K562 (cell line): Measurements from ENCODE around the gene CFD. TPM values are rescaled to one million over a fixed set of nuclear protein-coding genes. Genes with fewer than 3 reads are reported as not detected.

Experiments used
- ATAC-seq: fragments of 200-7000 bp; cut with Tn5 transposase; 3 replicates; pipeline ENCODE4 v1.9.1; 2020; ENCODE audit warnings: moderate library complexity
- BruUV-seq: library from RNA; stranded (reverse); fragments of 400-500 nt; replicated peaks from 2 replicates; lab custom pipeline; 2021; lab: Mats Ljungman, UMichigan
- CTCF ChIA-PET: fragments of 300-600 bp; formaldehyde crosslinking; extraction: SDS; loops from one replicate; lab custom pipeline; 2021; ENCODE audit warnings: low intra/inter-chr PET ratio; lab: Yijun Ruan, JAX
- POLR2A ChIA-PET: fragments of 300-600, 350-650 bp; sonication (Branson Sonifier 250); formaldehyde crosslinking; extraction: SDS; loops from one replicate; lab custom pipeline; 2021; ENCODE audit warnings: antibody characterized with exemption, inconsistent platforms; lab: Yijun Ruan, JAX
- DNase-seq, 4 experiments: peaks; one replicate each; pipeline versions ENCODE4 v3.0.0 to v3.0.0-alpha.2; 2011 to 2018; ENCODE audit warnings: low spot score in 3 of 4, mixed read lengths in 3 of 4; ENCODE audit errors: extremely low read depth in 1 of 4
- FAIRE-seq: peaks from 2 replicates; lab custom pipeline; 2011; peaks lifted over from hg19 to GRCh38; lab: Jason Lieb, UNC
- H2AFZ ChIP-seq: 2 replicates; pipeline ENCODE4 v1.6.0; 2011; ENCODE audit warnings: low read depth, low read length, control low read depth, inconsistent platforms
- H3K27ac ChIP-seq: fragments of 200-600 bp; 3 replicates; pipeline ENCODE4 v1.8.0; 2011; ENCODE audit warnings: low read depth, mild to moderate bottlenecking, control low read depth, inconsistent platforms, low read length, moderate library complexity, mixed read lengths; ENCODE audit errors: extremely low read depth
- H3K27me3 ChIP-seq, 2 experiments: fragments of 300-600 bp in 1 of 2; 2 replicates in 1 of 2; 3 replicates in 1 of 2; pipeline versions ENCODE4 v1.6.0 to v1.8.0; 2011; ENCODE audit warnings: inconsistent platforms in 2 of 2, low read length in 2 of 2, mild to moderate bottlenecking in 1 of 2, mixed read lengths in 1 of 2, moderate library complexity in 1 of 2; ENCODE audit not compliant: control insufficient read depth in 2 of 2, insufficient read depth in 2 of 2
- H3K36me3 ChIP-seq: fragments of 300-600 bp; 3 replicates; pipeline ENCODE4 v1.8.0; 2011; ENCODE audit warnings: mild to moderate bottlenecking, low read length, inconsistent platforms; ENCODE audit not compliant: control insufficient read depth, insufficient read depth
- H3K4me1 ChIP-seq, 2 experiments: fragments of 200-600 bp in 1 of 2; replicated peaks in 1 of 2; 2 replicates in 1 of 2; 3 replicates in 1 of 2; pipeline versions ENCODE4 v1.5.1 to v1.8.0; 2011; ENCODE audit warnings: inconsistent platforms in 2 of 2, low read length in 2 of 2, mild to moderate bottlenecking in 1 of 2, mixed read lengths in 1 of 2, moderate library complexity in 1 of 2; ENCODE audit not compliant: control insufficient read depth in 2 of 2, insufficient read depth in 2 of 2
- H3K4me2 ChIP-seq: 2 replicates; pipeline ENCODE4 v1.6.1; 2011; ENCODE audit warnings: low read length, control low read depth, inconsistent platforms, mixed read lengths; ENCODE audit not compliant: insufficient read depth
- H3K4me3 ChIP-seq: fragments of 200-600 bp; sonication (generic), shearing (Covaris generic); 2 replicates; pipeline ENCODE4 v1.5.1; 2016; ENCODE audit warnings: control low read depth, inconsistent platforms
- H3K79me2 ChIP-seq: fragments of 200-600 bp; 3 replicates; pipeline ENCODE4 v1.8.0; 2011; ENCODE audit warnings: low read length, inconsistent platforms; ENCODE audit not compliant: control insufficient read depth, insufficient read depth
- H3K9ac ChIP-seq, 2 experiments: 2 replicates each; pipeline versions ENCODE4 v1.6.0 to v1.6.1; 2011; ENCODE audit warnings: low read depth in 2 of 2, low read length in 2 of 2, control low read depth in 1 of 2, inconsistent platforms in 1 of 2, mild to moderate bottlenecking in 1 of 2, mixed read lengths in 1 of 2; ENCODE audit not compliant: insufficient read depth in 1 of 2
- H3K9me1 ChIP-seq: one replicate; pipeline ENCODE4 v1.6.0; 2011; ENCODE audit warnings: inconsistent platforms, mild to moderate bottlenecking, low read length, moderate library complexity; ENCODE audit not compliant: control insufficient read depth, insufficient read depth
- H3K9me3 ChIP-seq: replicated peaks from 2 replicates; pipeline ENCODE4 v1.5.1; 2011; ENCODE audit warnings: low read depth, low read length, inconsistent platforms; ENCODE audit not compliant: control insufficient read depth, insufficient read depth
- H4K20me1 ChIP-seq: replicated peaks from 2 replicates; pipeline ENCODE4 v1.6.1; 2011; ENCODE audit warnings: low read length, inconsistent platforms, mixed read lengths; ENCODE audit not compliant: control insufficient read depth, insufficient read depth
- ASH1L ChIP-seq: fragments of 450-650 bp; IDR thresholded peaks from 2 replicates; pipeline ENCODE4 v1.6.1; 2018; ENCODE audit warnings: borderline replicate concordance, mild to moderate bottlenecking, low read depth; ENCODE audit not compliant: partially characterized antibody
- CXXC5 ChIP-seq: fragments of 250-450 bp; sonication (Bioruptor Pico); IDR thresholded peaks from 2 replicates; pipeline ENCODE4 v1.8.0; 2022; ENCODE audit warnings: inconsistent platforms, mild to moderate bottlenecking, moderate library complexity
- GTF3C2 ChIP-seq: IDR thresholded peaks from 3 replicates; pipeline ENCODE4 v1.6.1; 2011; ENCODE audit warnings: borderline replicate concordance, mild to moderate bottlenecking, moderate library complexity; ENCODE audit not compliant: insufficient read length; ENCODE audit errors: extremely low read depth
- HDAC1 ChIP-seq, 2 experiments: fragments of 450-650 bp; IDR thresholded peaks; 2 replicates each; pipeline ENCODE4 v1.6.1; 2016 to 2017; ENCODE audit warnings: inconsistent platforms in 1 of 2, mild to moderate bottlenecking in 1 of 2, moderate library complexity in 1 of 2
- KAT7 ChIP-seq: sonication (generic); formaldehyde crosslinking; IDR thresholded peaks from 2 replicates; pipeline ENCODE4 v1.8.0; 2022; ENCODE audit warnings: missing genetic modification reagents, mild to moderate bottlenecking, borderline replicate concordance
- MAFF ChIP-seq: IDR thresholded peaks from 2 replicates; pipeline ENCODE4 v1.6.1; 2012; ENCODE audit warnings: low read length, improper control_type of control experiment
- MECOM ChIP-seq: fragments of 250-450 bp; sonication (Bioruptor Pico); IDR thresholded peaks from 2 replicates; pipeline ENCODE4 v1.8.0; 2022; ENCODE audit warnings: inconsistent platforms
- NONO ChIP-seq, 2 experiments: fragments of 200-400 bp in 1 of 2; fragments of 450-650 bp in 1 of 2; formaldehyde crosslinking in 1 of 2; IDR thresholded peaks; 2 replicates each; pipeline ENCODE4 v1.6.1; 2017; ENCODE audit warnings: low read depth in 2 of 2, mild to moderate bottlenecking in 2 of 2, moderate library complexity in 2 of 2, low read length in 1 of 2
- POLR2A ChIP-seq: fragments of 450-650 bp; conservative IDR thresholded peaks from 2 replicates; pipeline ENCODE4 v1.6.1; 2016
- PURB ChIP-seq: sonication (generic); formaldehyde crosslinking; IDR thresholded peaks from 2 replicates; pipeline ENCODE4 v1.9.0; 2021; ENCODE audit warnings: low read depth, mild to moderate bottlenecking, missing genetic modification reagents
- RBM15 ChIP-seq: fragments of 200-400 bp; formaldehyde crosslinking; IDR thresholded peaks from 2 replicates; pipeline ENCODE4 v1.6.1; 2018; ENCODE audit warnings: mild to moderate bottlenecking, low read length, moderate library complexity; ENCODE audit not compliant: insufficient read depth
- RUNX1 ChIP-seq: sonication (generic); IDR thresholded peaks from 2 replicates; pipeline ENCODE4 v1.6.1; 2016; ENCODE audit warnings: antibody characterized with exemption, low read depth
- TRIM24 ChIP-seq, 2 experiments: fragments of 450-650 bp; IDR thresholded peaks; 2 replicates each; pipeline ENCODE4 v1.6.1; 2016
- ZNF23 ChIP-seq: fragments of 250-450 bp; sonication (Bioruptor Pico); IDR thresholded peaks from 2 replicates; pipeline ENCODE4 v1.4.0; 2020; ENCODE audit warnings: mild to moderate bottlenecking
- ZSCAN32 ChIP-seq: fragments of 450-650 bp; formaldehyde crosslinking; IDR thresholded peaks from 2 replicates; pipeline ENCODE4 v1.4.0; 2020; ENCODE audit warnings: mild to moderate bottlenecking, moderate library complexity
- WGBS: fragments of 100-300 bp; shearing (Covaris generic); methylation state at CpG from one replicate; pipeline ENCODE4 v1.1.6; 2016; ENCODE audit warnings: low coverage, mixed read lengths; ENCODE audit not compliant: insufficient coverage; ENCODE audit errors: missing lambda C conversion rate; 5-methylcytosine and 5-hydroxymethylcytosine counted together
- in situ Hi-C: fragments of 300-500 bp; cut with MboI; formaldehyde crosslinking; loops from 4 replicates; pipeline ENCODE4 v1.15.0; 2018; ENCODE audit warnings: inconsistent platforms, mixed read lengths
- intact Hi-C: fragments of 100-400 bp; cut with micrococcal nuclease; formaldehyde crosslinking; loops from 2 replicates; pipeline ENCODE4 v1.14.2; 2022
- polyA plus RNA-seq, 8 experiments: library from polyadenylated mRNA; depleted of rRNA in 4 of 8; stranded (reverse) in 5 of 8; unstranded in 3 of 8; fragments of >200 nt; fragmentation: Nextera tagmentation in 2 of 8; fragmentation: Illumina TruSeq in 1 of 8; extraction: Ambion mirVana in 2 of 8; extraction: Trizol in 1 of 8; gene quantifications; 2 replicates each; pipeline versions ENCODE4 v1.2.1 to v1.2.3, GENCODE V29; 2011 to 2014; ENCODE audit warnings: inconsistent platforms in 1 of 8, missing spikeins in 1 of 8
- total RNA-seq, 7 experiments: library from RNA; depleted of rRNA in 6 of 7; stranded (reverse); fragments of >200 nt in 6 of 7; fragmentation: Illumina TruSeq in 2 of 7; extraction: Trizol in 2 of 7; gene quantifications; 2 replicates each; pipeline versions ENCODE4 v1.2.1 to v1.2.3, GENCODE V29; 2011 to 2021; ENCODE audit warnings: low replicate concordance in 1 of 7
- TF ChIP-seq, protein P1 (sequence below): fragments of 450-650 bp; IDR thresholded peaks from 2 replicates; pipeline ENCODE4 v1.6.1; 2016

CFD gene
- total and polyA plus RNA-seq, 9 of the 15 experiments (the other 6 are each of a cell fraction or from before 2014, with no cell fraction given) = 0.52 to 59.4 (median 7.6) TPM

- Histone ChIP-seq H3K4me3 (peak overlapping the region; percentile 16; the same call in 1 of the 2 replicates), H2AFZ (no peak overlapping the region), H3K27ac (peak overlapping the region; percentile 33; the same call in 2 of the 3 replicates), H3K9ac (peak overlapping the region in 1 of 2 experiments; percentile 85; a peak in 2 of 4 replicates), H3K9me3 (no peaks in the 10 kb centered on the region), H3K27me3 (no peaks in the 10 kb centered on the region), H4K20me1 (peaks cover 12% of the 10 kb centered on the region), H3K36me3 (peaks cover 64% of the 10 kb centered on the region; the same call in 2 of the 3 replicates), H3K9me1 (peaks cover 5% of the 10 kb centered on the region), H3K4me2 (peak overlapping the region; percentile 72), H3K79me2 (peaks cover 52% of the 10 kb centered on the region), H3K4me1 (peaks cover 33 to 79% of the 10 kb centered on the region in 2 experiments)
- intact Hi-C loops (no loop called here), in situ Hi-C loops (no loop called here)
- peak; percentile 89 for FAIRE-seq
- ATAC-seq = peak; percentile 84
- no TSS peak for BruUV-seq
- POLR2A ChIA-PET = no interaction called here
- CTCF ChIA-PET = no interaction called here
- peak; percentile 88 to 96 (median 92) for DNase-seq
- 17% methylated on average over 10 of the region's 30 CpGs for WGBS
- TF ChIP-seq TRIM24 (IDR thresholded peaks at IDR 0.05) (peak in 1 of 2 experiments; percentile 44; a peak in 2 of 4 replicates), MECOM (CRISPR knock-in tag) (no peak), ZSCAN32 (no peak), PURB (CRISPR knock-in tag) (no peak), MAFF (no peak), ASH1L (no peak), POLR2A (peak; percentile 18; the same call in 1 of the 2 replicates), RUNX1 (no peak), RBM15 (no peak), GTF3C2 (no peak), NONO (IDR thresholded peaks at IDR 0.05; ENCODE audit: low read depth in 2 of 2, low read length in 1 of 2) (0 out of 4 replicates have a peak, but pooled peaks of 1 of the 2 experiments have one; percentile 53), KAT7 (CRISPR knock-in tag) (no peak), CXXC5 (CRISPR knock-in tag) (peak; percentile 34; the same call in 1 of the 2 replicates), HDAC1 (IDR thresholded peaks at IDR 0.05) (peak in 1 of 2 experiments; percentile 68; a peak in 2 of 4 replicates), ZNF23 (CRISPR knock-in tag) (no peak)
- TF ChIP-seq, protein P1, sequence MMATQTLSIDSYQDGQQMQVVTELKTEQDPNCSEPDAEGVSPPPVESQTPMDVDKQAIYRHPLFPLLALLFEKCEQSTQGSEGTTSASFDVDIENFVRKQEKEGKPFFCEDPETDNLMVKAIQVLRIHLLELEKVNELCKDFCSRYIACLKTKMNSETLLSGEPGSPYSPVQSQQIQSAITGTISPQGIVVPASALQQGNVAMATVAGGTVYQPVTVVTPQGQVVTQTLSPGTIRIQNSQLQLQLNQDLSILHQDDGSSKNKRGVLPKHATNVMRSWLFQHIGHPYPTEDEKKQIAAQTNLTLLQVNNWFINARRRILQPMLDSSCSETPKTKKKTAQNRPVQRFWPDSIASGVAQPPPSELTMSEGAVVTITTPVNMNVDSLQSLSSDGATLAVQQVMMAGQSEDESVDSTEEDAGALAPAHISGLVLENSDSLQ = peak; percentile 38
Measured at GRCh38 chr19:900302-901111, 41.0 kb downstream of the CFD start.
